Erythroblast (primary cell): Measurements from ENCODE around the gene FBXW7.

Source experiments
- GATA1 ChIP-seq: IDR thresholded peaks from 2 replicates; pipeline ENCODE4 v1.6.1; 2011; ENCODE audit warnings: low read depth, mild to moderate bottlenecking, control low read depth, low read length, moderate library complexity
- POLR2A ChIP-seq: IDR thresholded peaks from 2 replicates; pipeline ENCODE4 v1.6.1; 2011; ENCODE audit warnings: mild to moderate bottlenecking, low read length

GRCh38 chr4:152339576-152339975 lies 196.3 kb downstream of the FBXW7 start:
- TF ChIP-seq POLR2A (no peak), GATA1 (no peak)
